Measurements from ENCODE around the gene TEX54. TPM values are rescaled to one million over a fixed set of nuclear protein-coding genes. Genes with fewer than 3 reads are reported as not detected.
"Not testable (repeated sequence)": the region's sequence is repeated elsewhere in the genome, so short reads cannot be mapped to it uniquely, and the experiment has no call there.

TEX54 gene
- polyA plus RNA-seq, 2 of the 4 experiments (the other 2 are of a cell fraction): not detected

DNA sequence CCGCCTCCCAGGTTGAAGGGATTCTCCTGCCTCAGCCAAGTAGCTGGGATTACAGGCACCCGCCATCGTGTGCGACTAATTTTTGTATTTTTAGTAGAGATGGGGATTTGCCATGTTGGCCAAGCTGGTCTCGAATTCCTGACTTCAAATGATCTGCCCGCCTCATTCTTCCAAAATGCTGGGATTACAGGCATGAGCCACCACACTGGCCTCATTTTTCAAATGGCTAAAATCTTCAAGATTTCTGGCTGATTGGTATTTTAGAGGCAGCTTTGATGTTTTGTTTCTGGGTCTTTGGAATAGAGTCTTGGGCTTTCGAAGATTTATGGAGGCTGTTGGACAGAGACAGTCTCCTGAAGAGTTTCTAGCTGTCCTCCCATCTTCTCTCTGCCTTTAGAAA is 42.2 kb upstream of the TEX54 start:
- Histone ChIP-seq H3K27ac (no peak overlapping the region), H3K4me3 (no peak overlapping the region), H3K4me2 (no peak overlapping the region), H3K4me1 (peaks cover 8% of the 10 kb centered on the region), H3K9me3 (no peaks in the 10 kb centered on the region)
- TF ChIP-seq RCOR1 (IDR thresholded peaks at IDR 0.05; ENCODE audit: low read depth, low read length) (no peak), ZFP36 (IDR thresholded peaks at IDR 0.05; ENCODE audit: borderline replicate concordance, partially characterized antibody) (no peak), NPAS2 (CRISPR knock-in tag; IDR thresholded peaks at IDR 0.05; ENCODE audit: borderline replicate concordance) (no peak), HOXB5 (CRISPR knock-in tag; IDR thresholded peaks at IDR 0.05) (no peak), POLR2AphosphoS2 (conservative IDR thresholded peaks at IDR 0.05; ENCODE audit: low read length) (no peak), CBX8 (IDR thresholded peaks at IDR 0.05) (no peak), SREBF2 (IDR thresholded peaks at IDR 0.05) (no peak), POLR2A (IDR thresholded peaks at IDR 0.05; ENCODE audit: low read length) (no peak), HOXB13 (CRISPR knock-in tag; IDR thresholded peaks at IDR 0.05; ENCODE audit: low read depth) (no peak)
- TF ChIP-seq, protein P1, sequence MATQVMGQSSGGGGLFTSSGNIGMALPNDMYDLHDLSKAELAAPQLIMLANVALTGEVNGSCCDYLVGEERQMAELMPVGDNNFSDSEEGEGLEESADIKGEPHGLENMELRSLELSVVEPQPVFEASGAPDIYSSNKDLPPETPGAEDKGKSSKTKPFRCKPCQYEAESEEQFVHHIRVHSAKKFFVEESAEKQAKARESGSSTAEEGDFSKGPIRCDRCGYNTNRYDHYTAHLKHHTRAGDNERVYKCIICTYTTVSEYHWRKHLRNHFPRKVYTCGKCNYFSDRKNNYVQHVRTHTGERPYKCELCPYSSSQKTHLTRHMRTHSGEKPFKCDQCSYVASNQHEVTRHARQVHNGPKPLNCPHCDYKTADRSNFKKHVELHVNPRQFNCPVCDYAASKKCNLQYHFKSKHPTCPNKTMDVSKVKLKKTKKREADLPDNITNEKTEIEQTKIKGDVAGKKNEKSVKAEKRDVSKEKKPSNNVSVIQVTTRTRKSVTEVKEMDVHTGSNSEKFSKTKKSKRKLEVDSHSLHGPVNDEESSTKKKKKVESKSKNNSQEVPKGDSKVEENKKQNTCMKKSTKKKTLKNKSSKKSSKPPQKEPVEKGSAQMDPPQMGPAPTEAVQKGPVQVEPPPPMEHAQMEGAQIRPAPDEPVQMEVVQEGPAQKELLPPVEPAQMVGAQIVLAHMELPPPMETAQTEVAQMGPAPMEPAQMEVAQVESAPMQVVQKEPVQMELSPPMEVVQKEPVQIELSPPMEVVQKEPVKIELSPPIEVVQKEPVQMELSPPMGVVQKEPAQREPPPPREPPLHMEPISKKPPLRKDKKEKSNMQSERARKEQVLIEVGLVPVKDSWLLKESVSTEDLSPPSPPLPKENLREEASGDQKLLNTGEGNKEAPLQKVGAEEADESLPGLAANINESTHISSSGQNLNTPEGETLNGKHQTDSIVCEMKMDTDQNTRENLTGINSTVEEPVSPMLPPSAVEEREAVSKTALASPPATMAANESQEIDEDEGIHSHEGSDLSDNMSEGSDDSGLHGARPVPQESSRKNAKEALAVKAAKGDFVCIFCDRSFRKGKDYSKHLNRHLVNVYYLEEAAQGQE (IDR thresholded peaks at IDR 0.05): no peak
- TF ChIP-seq, protein P2, sequence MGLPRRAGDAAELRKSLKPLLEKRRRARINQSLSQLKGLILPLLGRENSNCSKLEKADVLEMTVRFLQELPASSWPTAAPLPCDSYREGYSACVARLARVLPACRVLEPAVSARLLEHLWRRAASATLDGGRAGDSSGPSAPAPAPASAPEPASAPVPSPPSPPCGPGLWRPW (IDR thresholded peaks at IDR 0.05): no peak
- 93% methylated on average over 7 of the region's 7 CpGs for WGBS (ENCODE audit: missing lambda C conversion rate)
- ChIA-PET CTCF (interaction anchor here (1.3 to 4.7 kb wide), 3 partner anchors 11 to 88 kb away, joined by 3 to 49 read pairs (median 8); partner anchors contain the start of gene TMEM179B), POLR2A (interaction anchor here (1.0 to 1.7 kb wide), 2 partner anchors 20 to 34 kb away, joined by 3 to 4 read pairs; no protein-coding TSS in a partner anchor)
- ATAC-seq (no peak), DNase-seq (ENCODE audit: low read depth in 1 of 2, low spot score in 1 of 2) (no peak), FAIRE-seq (no peak)

DNA sequence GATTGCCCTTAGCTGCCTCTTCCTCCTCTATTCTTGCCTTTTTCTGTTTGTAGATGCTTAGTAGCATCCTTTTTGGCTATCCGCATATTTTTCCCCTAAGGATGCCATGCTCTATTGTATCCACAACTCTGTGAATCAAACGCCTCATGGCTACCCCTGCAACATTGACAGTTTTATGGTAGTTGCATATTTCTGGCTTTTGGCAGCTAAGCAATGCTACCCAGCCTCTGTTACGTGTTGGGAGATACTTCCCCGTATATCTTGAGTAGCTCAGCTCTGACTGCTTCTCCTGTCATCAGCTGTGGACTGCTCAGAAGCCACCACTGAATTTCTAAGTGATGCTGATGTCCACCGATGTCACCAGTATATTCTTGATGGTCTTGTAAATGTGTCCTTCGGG is 33.0 kb upstream of the TEX54 start:
- H3K4me1 ChIP-seq: peaks cover 9% of the 10 kb centered on the region
- DNase-seq (ENCODE audit: low read depth in 1 of 2, low spot score in 1 of 2) (no peak), FAIRE-seq (no peak), ATAC-seq (no peak)
- ChIA-PET POLR2A (interaction anchor here (0.6 to 2.0 kb wide), 7 partner anchors 10 to 806 kb away, joined by 3 to 18 read pairs (median 5); partner anchors contain the start of genes C11orf98, CSKMT, SLC3A2 and TMEM179B), CTCF (interaction anchor here (1.4 to 7.9 kb wide), 3 partner anchors 11 to 138 kb away, joined by 3 to 49 read pairs (median 32); partner anchors contain the start of genes HNRNPUL2 and TMEM179B)
- WGBS (ENCODE audit: missing lambda C conversion rate): 95% methylated on average over 6 of the region's 6 CpGs
- no peak overlapping the region for H3K4me2 ChIP-seq
- no peak overlapping the region for H3K4me3 ChIP-seq
- TF ChIP-seq ESRRA (IDR thresholded peaks at IDR 0.05; ENCODE audit: borderline replicate concordance, low read length) (no peak), HOXB13 (CRISPR knock-in tag; IDR thresholded peaks at IDR 0.05; ENCODE audit: low read depth) (no peak), CHD2 (IDR thresholded peaks at IDR 0.05; ENCODE audit: low read length, partially characterized antibody) (no peak), ZSCAN20 (CRISPR knock-in tag; IDR thresholded peaks at IDR 0.05) (no peak), FOSB (CRISPR knock-in tag; IDR thresholded peaks at IDR 0.05) (no peak), SMC3 (IDR thresholded peaks at IDR 0.05) (no peak), EHF (CRISPR knock-in tag; IDR thresholded peaks at IDR 0.05) (no peak)
- no peak overlapping the region for H3K27ac ChIP-seq
- H3K9me3 ChIP-seq: no peaks in the 10 kb centered on the region

DNA sequence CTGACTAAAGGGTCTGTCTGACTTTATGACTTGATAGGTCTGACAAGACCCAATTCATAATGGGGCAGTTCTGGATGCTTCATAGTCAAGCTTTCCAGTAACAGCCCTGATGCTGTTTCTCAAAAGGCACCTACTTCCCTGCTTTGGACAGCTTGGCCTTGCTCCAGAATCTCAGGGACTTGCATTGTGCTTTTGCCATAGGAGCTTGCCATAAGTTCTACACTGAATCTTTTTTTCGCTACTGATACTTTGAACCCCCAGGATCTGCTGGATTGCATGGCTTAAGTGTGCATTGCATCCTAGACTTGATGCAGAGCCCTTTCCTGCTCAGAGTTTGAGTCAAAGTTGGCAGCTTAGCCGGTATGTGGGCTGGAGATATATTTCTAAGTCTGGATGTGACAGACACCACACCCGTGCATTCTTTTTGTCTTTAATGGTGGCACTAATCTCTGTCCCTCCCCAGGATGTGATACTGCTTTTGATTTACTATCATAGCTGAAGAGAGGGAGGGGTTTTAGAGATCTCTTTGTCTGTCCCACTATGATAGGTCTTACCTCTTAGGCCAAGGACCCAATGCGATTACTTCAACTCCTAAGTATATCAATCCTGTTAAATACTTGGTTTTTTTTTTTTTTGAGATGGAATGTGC is 31.2 kb upstream of the TEX54 start:
- H3K4me1 ChIP-seq: peaks cover 17% of the 10 kb centered on the region
- no peak for DNase-seq (ENCODE audit: low read depth in 1 of 2, low spot score in 1 of 2)
- POLR2A ChIA-PET: interaction anchor here (1.1 kb wide), 1 partner anchor 17 kb away, joined by 3 read pairs; the partner anchor contains the start of gene SLC3A2
- CTCF ChIA-PET: interaction anchor here (0.7 to 7.9 kb wide), 15 partner anchors 8 to 1341 kb away, joined by 3 to 49 read pairs (median 5); partner anchors contain the start of genes SLC3A2 and TMEM179B
- WGBS (ENCODE audit: missing lambda C conversion rate): 95% methylated on average over 4 of the region's 4 CpGs
- ATAC-seq: peak in 1 of 2 experiments; percentile 22; a peak in 1 of 6 replicates
- H3K9me3 ChIP-seq: no peaks in the 10 kb centered on the region
- H3K4me2 ChIP-seq: no peak overlapping the region
- H3K4me3 ChIP-seq: no peak overlapping the region
- FAIRE-seq: no peak
- no peak overlapping the region for H3K27ac ChIP-seq
- TF ChIP-seq TFCP2L1 (CRISPR knock-in tag; IDR thresholded peaks at IDR 0.05) (no peak), FOSB (CRISPR knock-in tag; IDR thresholded peaks at IDR 0.05) (no peak), ZC3H11A (IDR thresholded peaks at IDR 0.05) (no peak)

DNA sequence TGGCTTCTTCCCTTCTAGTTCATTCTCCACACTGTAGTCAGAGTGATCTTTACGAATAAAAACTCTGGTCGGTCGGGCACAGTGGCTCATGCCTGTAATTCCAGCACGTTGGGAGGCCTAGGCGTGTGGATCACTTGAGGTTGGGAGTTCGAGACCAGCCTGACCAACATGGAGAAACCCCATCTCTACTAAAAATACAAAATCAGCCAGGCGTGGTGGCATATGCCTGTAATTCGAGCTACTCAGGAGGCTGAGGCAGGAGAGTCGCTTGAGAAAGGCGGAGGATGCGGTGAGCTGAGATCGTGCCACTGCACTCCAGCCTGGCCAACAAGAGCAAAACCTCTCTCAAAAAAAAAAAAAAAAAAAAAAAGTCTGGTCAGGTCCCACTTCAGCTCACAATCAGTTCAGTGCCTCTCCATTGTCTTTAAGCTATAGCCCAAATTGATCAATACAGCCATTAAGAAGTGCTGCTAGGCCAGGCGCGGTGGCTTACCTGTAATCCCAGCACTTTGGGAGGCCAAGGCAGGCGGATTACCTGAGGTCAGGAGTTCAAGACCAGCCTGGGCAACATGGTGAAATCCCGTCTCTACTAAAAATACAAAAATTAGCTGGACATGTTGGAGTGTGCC is 29.0 kb upstream of the TEX54 start:
- H3K4me2 ChIP-seq; H3K4me3 ChIP-seq; FAIRE-seq; H3K9me3 ChIP-seq; DNase-seq (ENCODE audit: low read depth in 1 of 2, low spot score in 1 of 2); ATAC-seq: not testable (repeated sequence)
- ChIA-PET CTCF (interaction anchor here (0.6 to 7.9 kb wide), 15 partner anchors 11 to 269 kb away, joined by 3 to 49 read pairs (median 4); partner anchors contain the start of genes SLC3A2 and TMEM179B), POLR2A (interaction anchor here (0.7 to 2.0 kb wide), 2 partner anchors 20 to 132 kb away, joined by 8 to 13 read pairs; no protein-coding TSS in a partner anchor)
- 90% methylated on average over 16 of the region's 16 CpGs for WGBS (ENCODE audit: missing lambda C conversion rate)
- Histone ChIP-seq H3K4me1 (peaks cover 33% of the 10 kb centered on the region), H3K27ac (0 out of 6 replicates have a peak overlapping the region, but pooled peaks of 1 of the 2 experiments have one; percentile 23)
